Posterior vena cava (tissue), 2 donors: Measurements from ENCODE around the gene ILF3. TPM values are rescaled to one million over a fixed set of nuclear protein-coding genes. Genes with fewer than 3 reads are reported as not detected.
"Not testable (repeated sequence)": the region's sequence is repeated elsewhere in the genome, so short reads cannot be mapped to it uniquely, and the experiment has no call there.

ENCODE experiments used
- DNase-seq: peaks from one replicate; pipeline ENCODE4 v3.0.0-alpha.2; 2020; ENCODE audit warnings: low spot score
- intact Hi-C, 2 donors: fragments of 100-400 bp; cut with DNase I; formaldehyde crosslinking; loops; one replicate each; pipeline versions ENCODE4 v1.14.1 to v1.14.2; 2022 to 2023
- total RNA-seq, 2 donors: library from RNA; stranded (reverse); fragmentation: NEBNext Ultra II Directional; extraction: Animal tissue kit (Norgen Biotek cat#: 25700); gene quantifications; one replicate each; pipeline ENCODE4 v1.2.1, GENCODE V29; 2021
- donor health status: DM: yes; HTN: yes; CAD: no.
- donor health status: DM: yes; HTN: yes; CAD: no.

Gene ILF3
- total RNA-seq, 2 donors from 2014 or later = 139 to 154 TPM

- intact Hi-C loops = no loop called here
- no peak for DNase-seq
Measured at GRCh38 chr19:10669246-10669645, 15.1 kb downstream of the ILF3 start.

GRCh38 chr19:10670182-10670581 is 16.0 kb downstream of the ILF3 start:
- no peak for DNase-seq
- intact Hi-C loops = no loop called here

GRCh38 chr19:10670876-10671804 is 17.0 kb downstream of the ILF3 start:
- intact Hi-C loops = no loop called here
- DNase-seq = no peak

- intact Hi-C loops, DNase-seq: not testable (repeated sequence)
Measured at GRCh38 chr19:10671922-10672321, 17.8 kb downstream of the ILF3 start.

- intact Hi-C loops, DNase-seq: not testable (repeated sequence)
Measured at GRCh38 chr19:10675214-10675613, 21.1 kb downstream of the ILF3 start.

GRCh38 chr19:10677751-10678150 is 23.6 kb downstream of the ILF3 start:
- intact Hi-C loops = no loop called here
- no peak for DNase-seq

GRCh38 chr19:10678813-10679212 is 24.7 kb downstream of the ILF3 start:
- DNase-seq = no peak

GRCh38 chr19:10679743-10680142 is 25.6 kb downstream of the ILF3 start:
- no peak for DNase-seq
- intact Hi-C loops = no loop called here

More at GRCh38 chr19:10678813-10679212, 24.7 kb downstream of the ILF3 start:
- intact Hi-C loops = no loop called here

- DNase-seq = no peak
- intact Hi-C loops = no loop called here
Measured at GRCh38 chr19:10680545-10681135, 26.5 kb downstream of the ILF3 start.

GRCh38 chr19:10681658-10682057 is 27.5 kb downstream of the ILF3 start:
- intact Hi-C loops = no loop called here
- DNase-seq = no peak

- intact Hi-C loops = loop anchor here in 1 of 2 donors (1.0 kb wide), 1 partner anchor 36 kb away; the partner anchor contains the start of gene DNM2
- DNase-seq = no peak
Measured at GRCh38 chr19:10682397-10683063, 28.4 kb downstream of the ILF3 start.

GRCh38 chr19:10683064-10683426 is 28.9 kb downstream of the ILF3 start:
- intact Hi-C loops = loop anchor here in 1 of 2 donors (1.0 kb wide), 1 partner anchor 35 kb away; the partner anchor contains the start of gene DNM2
- DNase-seq = no peak

GRCh38 chr19:10683582-10683981 is 29.4 kb downstream of the ILF3 start:
- DNase-seq = no peak
- intact Hi-C loops = loop anchor here in 1 of 2 donors (1.0 kb wide), 1 partner anchor 35 kb away; the partner anchor contains the start of gene DNM2

GRCh38 chr19:10685210-10685609 is 31.1 kb downstream of the ILF3 start:
- DNase-seq = no peak
- intact Hi-C loops = no loop called here

GRCh38 chr19:10686193-10686592 is 32.0 kb downstream of the ILF3 start:
- no peak for DNase-seq
- intact Hi-C loops = no loop called here

GRCh38 chr19:10686661-10687517 is 32.7 kb downstream of the ILF3 start:
- peak; percentile 89 for DNase-seq
- intact Hi-C loops = no loop called here

GRCh38 chr19:10687518-10688288 is 33.6 kb downstream of the ILF3 start:
- DNase-seq = no peak
- intact Hi-C loops = no loop called here

- no peak for DNase-seq
- intact Hi-C loops = no loop called here
Measured at GRCh38 chr19:10688545-10689280, 34.6 kb downstream of the ILF3 start.
